HG02852 (cell line): ENCODE data around the gene RAB26.
"Not testable (repeated sequence)": the region's sequence is repeated elsewhere in the genome, so short reads cannot be mapped to it uniquely, and the experiment has no call there.

Experiments used
- ATAC-seq: cut with Tn5 transposase; IDR thresholded peaks from one replicate; pipeline ENCODE4 v1.9.1; 2021; ENCODE audit warnings: mild to moderate bottlenecking, moderate library complexity; ENCODE audit not compliant: unreplicated experiment

RAB26 gene

GRCh38 chr16:2116428-2116827 is 32.0 kb upstream of the RAB26 start:
- ATAC-seq: not testable (repeated sequence)

GRCh38 chr16:2117341-2117740 is 31.1 kb upstream of the RAB26 start:
- ATAC-seq: not testable (repeated sequence)

GRCh38 chr16:2117960-2118722 is 30.3 kb upstream of the RAB26 start:
- not testable (repeated sequence) for ATAC-seq

GRCh38 chr16:2121325-2121724 is 27.1 kb upstream of the RAB26 start:
- not testable (repeated sequence) for ATAC-seq

- ATAC-seq: no peak
Measured at GRCh38 chr16:2121853-2122252, 26.6 kb upstream of the RAB26 start.

- ATAC-seq: no peak
Measured at GRCh38 chr16:2122429-2122828, 26.0 kb upstream of the RAB26 start.

GRCh38 chr16:2122934-2123683 is 25.3 kb upstream of the RAB26 start:
- ATAC-seq: not testable (repeated sequence)

- not testable (repeated sequence) for ATAC-seq
Measured at GRCh38 chr16:2123706-2124376, 24.6 kb upstream of the RAB26 start.

GRCh38 chr16:2124377-2124693 is 24.1 kb upstream of the RAB26 start:
- not testable (repeated sequence) for ATAC-seq

GRCh38 chr16:2124694-2125444 is 23.6 kb upstream of the RAB26 start:
- not testable (repeated sequence) for ATAC-seq

GRCh38 chr16:2125609-2126008 is 22.8 kb upstream of the RAB26 start:
- not testable (repeated sequence) for ATAC-seq

GRCh38 chr16:2126161-2126743 is 22.2 kb upstream of the RAB26 start:
- not testable (repeated sequence) for ATAC-seq

GRCh38 chr16:2126928-2127556 is 21.4 kb upstream of the RAB26 start:
- not testable (repeated sequence) for ATAC-seq

GRCh38 chr16:2127630-2128280 is 20.7 kb upstream of the RAB26 start:
- ATAC-seq: not testable (repeated sequence)

GRCh38 chr16:2129251-2129650 is 19.2 kb upstream of the RAB26 start:
- ATAC-seq: not testable (repeated sequence)

GRCh38 chr16:2129890-2130447 is 18.5 kb upstream of the RAB26 start:
- not testable (repeated sequence) for ATAC-seq

- ATAC-seq: not testable (repeated sequence)
Measured at GRCh38 chr16:2133797-2134196, 14.6 kb upstream of the RAB26 start.

- not testable (repeated sequence) for ATAC-seq
Measured at GRCh38 chr16:2135071-2135470, 13.4 kb upstream of the RAB26 start.
